ENCODE measurements around the gene AGBL5.

AGBL5 gene

GRCh38 chr2:27038012-27038411 lies 13.5 kb upstream of the AGBL5 start:
- H3K9me3 ChIP-seq (ENCODE audit: control insufficient read depth, low read length), result no peaks in the 10 kb centered on the region
- peaks cover 42% of the 10 kb centered on the region for H3K36me3 ChIP-seq (ENCODE audit: control insufficient read depth, insufficient read depth, low read length)
- no peaks in the 10 kb centered on the region for H3K27me3 ChIP-seq (ENCODE audit: control insufficient read depth, insufficient read depth, low read length, poor library complexity, severe bottlenecking)
- H3K27ac ChIP-seq (ENCODE audit: insufficient read depth, low read depth, low read length, poor library complexity, severe bottlenecking), result no peak overlapping the region
- 95 to 96% methylated on average over 6 of the region's 6 CpGs for WGBS, 2 experiments
- no peak overlapping the region for H3K4me3 ChIP-seq (ENCODE audit: insufficient read depth, low read depth, low read length)
- peaks cover 9% of the 10 kb centered on the region for H3K4me1 ChIP-seq (ENCODE audit: control insufficient read depth, insufficient read depth, low read length)

- H3K4me3 ChIP-seq (ENCODE audit: insufficient read depth, low read depth, low read length), result no peak overlapping the region
- no peaks in the 10 kb centered on the region for H3K27me3 ChIP-seq (ENCODE audit: control insufficient read depth, insufficient read depth, low read length, poor library complexity, severe bottlenecking)
- peaks cover 42% of the 10 kb centered on the region for H3K36me3 ChIP-seq (ENCODE audit: control insufficient read depth, insufficient read depth, low read length)
- peaks cover 5% of the 10 kb centered on the region for H3K4me1 ChIP-seq (ENCODE audit: control insufficient read depth, insufficient read depth, low read length)
- H3K9me3 ChIP-seq (ENCODE audit: control insufficient read depth, low read length), result no peaks in the 10 kb centered on the region
- 91 to 93% methylated on average over 17 of the region's 17 CpGs for WGBS, 2 experiments
- no peak overlapping the region for H3K27ac ChIP-seq (ENCODE audit: insufficient read depth, low read depth, low read length, poor library complexity, severe bottlenecking)
Observed at GRCh38 chr2:27038631-27039339, 12.7 kb upstream of the AGBL5 start.

GRCh38 chr2:27039426-27039825 lies 12.0 kb upstream of the AGBL5 start:
- no peaks in the 10 kb centered on the region for H3K27me3 ChIP-seq (ENCODE audit: control insufficient read depth, insufficient read depth, low read length, poor library complexity, severe bottlenecking)
- H3K27ac ChIP-seq (ENCODE audit: insufficient read depth, low read depth, low read length, poor library complexity, severe bottlenecking), result no peak overlapping the region
- no peak overlapping the region for H3K4me3 ChIP-seq (ENCODE audit: insufficient read depth, low read depth, low read length)
- peaks cover 42% of the 10 kb centered on the region for H3K36me3 ChIP-seq (ENCODE audit: control insufficient read depth, insufficient read depth, low read length)
- H3K4me1 ChIP-seq (ENCODE audit: control insufficient read depth, insufficient read depth, low read length), result no peaks in the 10 kb centered on the region
- H3K9me3 ChIP-seq (ENCODE audit: control insufficient read depth, low read length), result no peaks in the 10 kb centered on the region
- 90 to 94% methylated on average over 6 of the region's 6 CpGs for WGBS, 2 experiments

GRCh38 chr2:27039871-27040270 lies 11.6 kb upstream of the AGBL5 start:
- peaks cover 41% of the 10 kb centered on the region for H3K36me3 ChIP-seq (ENCODE audit: control insufficient read depth, insufficient read depth, low read length)
- H3K4me3 ChIP-seq (ENCODE audit: insufficient read depth, low read depth, low read length), result no peak overlapping the region
- 93 to 98% methylated on average over 7 of the region's 7 CpGs for WGBS, 2 experiments
- H3K4me1 ChIP-seq (ENCODE audit: control insufficient read depth, insufficient read depth, low read length), result no peaks in the 10 kb centered on the region
- no peaks in the 10 kb centered on the region for H3K27me3 ChIP-seq (ENCODE audit: control insufficient read depth, insufficient read depth, low read length, poor library complexity, severe bottlenecking)
- H3K9me3 ChIP-seq (ENCODE audit: control insufficient read depth, low read length), result no peaks in the 10 kb centered on the region
- H3K27ac ChIP-seq (ENCODE audit: insufficient read depth, low read depth, low read length, poor library complexity, severe bottlenecking), result no peak overlapping the region

- Histone ChIP-seq H3K27ac (ENCODE audit: insufficient read depth, low read depth, low read length, poor library complexity, severe bottlenecking) (no peak overlapping the region), H3K36me3 (ENCODE audit: control insufficient read depth, insufficient read depth, low read length) (peaks cover 37% of the 10 kb centered on the region), H3K4me1 (ENCODE audit: control insufficient read depth, insufficient read depth, low read length) (no peaks in the 10 kb centered on the region), H3K4me3 (ENCODE audit: insufficient read depth, low read depth, low read length) (no peak overlapping the region), H3K27me3 (ENCODE audit: control insufficient read depth, insufficient read depth, low read length, poor library complexity, severe bottlenecking) (no peaks in the 10 kb centered on the region), H3K9me3 (ENCODE audit: control insufficient read depth, low read length) (no peaks in the 10 kb centered on the region)
- WGBS, 2 experiments, result 93 to 97% methylated on average over 8 of the region's 8 CpGs
Observed at GRCh38 chr2:27040282-27040681, 11.2 kb upstream of the AGBL5 start.

- H3K36me3 ChIP-seq (ENCODE audit: control insufficient read depth, insufficient read depth, low read length), result peaks cover 24% of the 10 kb centered on the region
- no peaks in the 10 kb centered on the region for H3K27me3 ChIP-seq (ENCODE audit: control insufficient read depth, insufficient read depth, low read length, poor library complexity, severe bottlenecking)
- H3K4me1 ChIP-seq (ENCODE audit: control insufficient read depth, insufficient read depth, low read length), result no peaks in the 10 kb centered on the region
- no peak overlapping the region for H3K27ac ChIP-seq (ENCODE audit: insufficient read depth, low read depth, low read length, poor library complexity, severe bottlenecking)
- no peaks in the 10 kb centered on the region for H3K9me3 ChIP-seq (ENCODE audit: control insufficient read depth, low read length)
- 92% methylated on average over 5 of the region's 5 CpGs for WGBS, 2 experiments
- no peak overlapping the region for H3K4me3 ChIP-seq (ENCODE audit: insufficient read depth, low read depth, low read length)
Observed at GRCh38 chr2:27041752-27042151, 9.7 kb upstream of the AGBL5 start.

- no peak overlapping the region for H3K4me3 ChIP-seq (ENCODE audit: insufficient read depth, low read depth, low read length)
- H3K27ac ChIP-seq (ENCODE audit: insufficient read depth, low read depth, low read length, poor library complexity, severe bottlenecking), result no peak overlapping the region
- H3K36me3 ChIP-seq (ENCODE audit: control insufficient read depth, insufficient read depth, low read length), result peaks cover 20% of the 10 kb centered on the region
- 94 to 95% methylated on average over 10 of the region's 10 CpGs for WGBS, 2 experiments
- no peaks in the 10 kb centered on the region for H3K4me1 ChIP-seq (ENCODE audit: control insufficient read depth, insufficient read depth, low read length)
- no peaks in the 10 kb centered on the region for H3K27me3 ChIP-seq (ENCODE audit: control insufficient read depth, insufficient read depth, low read length, poor library complexity, severe bottlenecking)
- H3K9me3 ChIP-seq (ENCODE audit: control insufficient read depth, low read length), result no peaks in the 10 kb centered on the region
Observed at GRCh38 chr2:27042159-27042661, 9.3 kb upstream of the AGBL5 start.

GRCh38 chr2:27042985-27043634 lies 8.4 kb upstream of the AGBL5 start:
- no peak overlapping the region for H3K4me3 ChIP-seq (ENCODE audit: insufficient read depth, low read depth, low read length)
- H3K36me3 ChIP-seq (ENCODE audit: control insufficient read depth, insufficient read depth, low read length), result peaks cover 15% of the 10 kb centered on the region
- H3K4me1 ChIP-seq (ENCODE audit: control insufficient read depth, insufficient read depth, low read length), result no peaks in the 10 kb centered on the region
- WGBS, 2 experiments, result 91 to 94% methylated on average over 6 of the region's 7 CpGs
- H3K27me3 ChIP-seq (ENCODE audit: control insufficient read depth, insufficient read depth, low read length, poor library complexity, severe bottlenecking), result no peaks in the 10 kb centered on the region
- H3K9me3 ChIP-seq (ENCODE audit: control insufficient read depth, low read length), result no peaks in the 10 kb centered on the region
- no peak overlapping the region for H3K27ac ChIP-seq (ENCODE audit: insufficient read depth, low read depth, low read length, poor library complexity, severe bottlenecking)

GRCh38 chr2:27049422-27050280 lies 1.8 kb upstream of the AGBL5 start:
- Histone ChIP-seq H3K36me3 (ENCODE audit: control insufficient read depth, insufficient read depth, low read length) (peaks cover 14% of the 10 kb centered on the region), H3K27me3 (ENCODE audit: control insufficient read depth, insufficient read depth, low read length, poor library complexity, severe bottlenecking) (no peaks in the 10 kb centered on the region), H3K27ac (ENCODE audit: insufficient read depth, low read depth, low read length, poor library complexity, severe bottlenecking) (peak overlapping the region; percentile 83), H3K9me3 (ENCODE audit: control insufficient read depth, low read length) (no peaks in the 10 kb centered on the region), H3K4me3 (ENCODE audit: insufficient read depth, low read depth, low read length) (peak overlapping the region; percentile 85), H3K4me1 (ENCODE audit: control insufficient read depth, insufficient read depth, low read length) (no peaks in the 10 kb centered on the region)
- WGBS, 2 experiments, result 13 to 14% methylated on average over 52 of the region's 52 CpGs

All from ectodermal cell (in vitro differentiated cells).